SKM-1 (cell line): ENCODE measurements around the gene PRRX2.

ENCODE experiments used
- DNase-seq: peaks from one replicate; lab custom pipeline; 2025; ENCODE audit not compliant: unreplicated experiment; lab: John Stamatoyannopoulos, UW

PRRX2 gene

GRCh38 chr9:129703667-129704355, 38.4 kb downstream of the PRRX2 start:
- no peak for DNase-seq

GRCh38 chr9:129704807-129705206, 39.4 kb downstream of the PRRX2 start:
- no peak for DNase-seq

GRCh38 chr9:129708793-129709192, 43.3 kb downstream of the PRRX2 start:
- DNase-seq = no peak

- no peak for DNase-seq
These were observed 44.2 kb downstream of the PRRX2 start for GRCh38 chr9:129709438-129710168.

- DNase-seq = no peak
These were observed 44.7 kb downstream of the PRRX2 start for GRCh38 chr9:129710169-129710453.

GRCh38 chr9:129712634-129713401, 47.4 kb downstream of the PRRX2 start:
- no peak for DNase-seq

GRCh38 chr9:129713402-129713679, 47.9 kb downstream of the PRRX2 start:
- no peak for DNase-seq

- DNase-seq = no peak
These were observed 49.1 kb downstream of the PRRX2 start for GRCh38 chr9:129714511-129715061.

GRCh38 chr9:129716091-129716490, 50.6 kb downstream of the PRRX2 start:
- no peak for DNase-seq

GRCh38 chr9:129717991-129718390, 52.5 kb downstream of the PRRX2 start:
- no peak for DNase-seq

- DNase-seq = no peak
These were observed 53.2 kb downstream of the PRRX2 start for GRCh38 chr9:129718647-129719046.

GRCh38 chr9:129719135-129719534, 53.7 kb downstream of the PRRX2 start:
- no peak for DNase-seq

- no peak for DNase-seq
These were observed 54.9 kb downstream of the PRRX2 start for GRCh38 chr9:129720181-129720864.

GRCh38 chr9:129720865-129721545, 55.6 kb downstream of the PRRX2 start:
- DNase-seq = no peak

- no peak for DNase-seq
These were observed 57.5 kb downstream of the PRRX2 start for GRCh38 chr9:129722913-129723312.

GRCh38 chr9:129724456-129725190, 59.2 kb downstream of the PRRX2 start:
- DNase-seq = no peak

- no peak for DNase-seq
These were observed 60.4 kb downstream of the PRRX2 start for GRCh38 chr9:129725795-129726251.

- DNase-seq = no peak
These were observed 61.1 kb downstream of the PRRX2 start for GRCh38 chr9:129726322-129727160.

- no peak for DNase-seq
These were observed 63.3 kb downstream of the PRRX2 start for GRCh38 chr9:129728744-129729143.
